Upper lobe of right lung (tissue), 1 donor: ENCODE results near the gene NUDT1. TPM values are rescaled to one million over a fixed set of nuclear protein-coding genes. Genes with fewer than 3 reads are reported as not detected.

Experiments
- ATAC-seq: fragments of 200-7000 bp; cut with Tn5 transposase; one replicate; pipeline ENCODE4 v1.9.1; 2020; ENCODE audit warnings: mild to moderate bottlenecking, moderate library complexity
- DNase-seq: peaks from one replicate; pipeline ENCODE4 v3.0.0-alpha.2; 2020
- H3K27ac ChIP-seq: fragments of 200-600 bp; one replicate; pipeline ENCODE4 v1.8.0; 2022
- H3K27me3 ChIP-seq: fragments of 200-600 bp; one replicate; pipeline ENCODE4 v1.8.0; 2022; ENCODE audit warnings: mild to moderate bottlenecking
- H3K36me3 ChIP-seq: fragments of 200-600 bp; one replicate; pipeline ENCODE4 v1.8.0; 2022
- H3K4me1 ChIP-seq: fragments of 200-600 bp; one replicate; pipeline ENCODE4 v1.8.0; 2022
- H3K4me3 ChIP-seq: fragments of 200-600 bp; one replicate; pipeline ENCODE4 v1.8.0; 2022; ENCODE audit warnings: mild to moderate bottlenecking
- H3K9me3 ChIP-seq: fragments of 200-600 bp; one replicate; pipeline ENCODE4 v1.8.0; 2022
- intact Hi-C: fragments of 100-400 bp; cut with DNase I; formaldehyde crosslinking; loops from one replicate; pipeline ENCODE4 v1.11.0; 2022
- long read RNA-seq: library from polyadenylated mRNA; unstranded; transcript quantifications from one replicate; pipeline ENCODE4 v2.0.0, GENCODE V29; 2021
- total RNA-seq: library from RNA; stranded (reverse); fragmentation: NEBNext Ultra II Directional; extraction: Animal tissue kit (Norgen Biotek cat#: 25700); gene quantifications from one replicate; pipeline ENCODE4 v1.2.1, GENCODE V29; 2021
- TF ChIP-seq, protein P1 (sequence below): fragments of 200-600 bp; IDR thresholded peaks from one replicate; pipeline ENCODE4 v1.8.0; 2022; ENCODE audit warnings: antibody characterized with exemption
- donor health status: DM: no; HTN: yes; CAD: no; lungs with severe emphysema.

The NUDT1 gene
- 13.2 TPM for total RNA-seq
- long read RNA-seq, partial matches to known transcripts: 0 of 8 reads
- long read RNA-seq, other reads (novel, unspliced or antisense): 0 of 8 reads

DNA sequence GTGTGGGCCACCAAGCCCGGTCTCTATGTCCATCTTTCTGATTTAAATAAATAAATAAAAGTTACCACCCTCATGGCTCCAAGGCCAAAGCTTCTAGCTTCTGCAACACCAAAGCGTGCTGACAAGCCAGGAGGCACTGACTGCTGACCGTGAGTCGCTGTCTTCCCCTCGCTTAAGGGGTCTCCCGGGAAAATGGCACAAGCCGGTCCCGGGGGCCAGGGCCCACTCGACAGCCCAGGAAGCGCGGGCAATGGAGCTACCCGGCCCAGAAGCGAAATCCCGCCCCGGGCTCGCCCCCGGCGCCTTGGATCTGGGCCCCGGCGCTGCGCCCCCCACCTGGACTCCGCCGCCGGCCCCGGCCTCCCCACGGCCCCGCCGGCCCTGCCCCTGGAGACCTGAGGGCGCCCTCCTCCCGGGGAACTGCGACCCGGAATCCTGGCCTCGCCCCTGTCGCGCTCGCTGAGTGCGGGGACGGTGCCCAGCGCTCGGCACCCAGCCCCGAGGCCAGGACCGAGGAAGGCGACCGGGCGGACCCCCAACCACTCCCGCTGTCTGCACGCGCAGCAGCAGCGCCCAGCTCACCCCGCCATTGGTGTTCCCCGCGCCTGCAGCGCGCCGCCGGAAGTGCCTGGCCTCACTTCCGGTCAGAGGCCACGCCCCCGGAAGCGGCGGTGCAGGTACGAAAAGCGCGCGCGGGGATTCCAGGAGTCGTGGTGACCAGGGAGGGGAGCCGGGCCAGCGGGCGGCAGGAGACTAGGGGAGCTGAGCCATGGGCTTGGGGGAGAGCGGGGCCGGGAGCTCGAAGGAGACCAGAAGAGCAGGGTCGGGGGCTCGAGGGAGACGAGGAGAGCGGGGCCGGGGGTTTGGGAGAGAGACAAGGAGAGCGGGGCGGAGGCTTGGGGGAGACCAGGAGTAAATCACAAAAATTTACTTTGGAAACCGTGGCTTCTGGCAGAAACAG, at the start of gene NUDT1, which contains the start of gene MRM2:
Gene NUDT1, plus strand, starts transcription at position 647 of the 961 bp plus-strand sequence. CDS start 2,349 bp downstream, outside the sequence.
Gene MRM2, minus strand, starts transcription at position 626 of the 961 bp plus-strand sequence. Its CDS starts 36 bp downstream, at position 590.
- H3K9me3 ChIP-seq: no peaks in the 10 kb centered on the region
- peaks cover 27% of the 10 kb centered on the region for H3K4me1 ChIP-seq
- H3K27ac ChIP-seq: peak within 1 kb of the TSS; percentile 84
- H3K27me3 ChIP-seq: no peaks in the 10 kb centered on the region
- intact Hi-C loops: loop anchor here (10.0 kb wide), 1 partner anchor 113 kb away; the partner anchor contains the start of gene EIF3B
- peak within 1 kb of the TSS; percentile 92 for H3K4me3 ChIP-seq
- peak; percentile 92 for DNase-seq
- peak; percentile 91 for ATAC-seq
- TF ChIP-seq, protein P1, sequence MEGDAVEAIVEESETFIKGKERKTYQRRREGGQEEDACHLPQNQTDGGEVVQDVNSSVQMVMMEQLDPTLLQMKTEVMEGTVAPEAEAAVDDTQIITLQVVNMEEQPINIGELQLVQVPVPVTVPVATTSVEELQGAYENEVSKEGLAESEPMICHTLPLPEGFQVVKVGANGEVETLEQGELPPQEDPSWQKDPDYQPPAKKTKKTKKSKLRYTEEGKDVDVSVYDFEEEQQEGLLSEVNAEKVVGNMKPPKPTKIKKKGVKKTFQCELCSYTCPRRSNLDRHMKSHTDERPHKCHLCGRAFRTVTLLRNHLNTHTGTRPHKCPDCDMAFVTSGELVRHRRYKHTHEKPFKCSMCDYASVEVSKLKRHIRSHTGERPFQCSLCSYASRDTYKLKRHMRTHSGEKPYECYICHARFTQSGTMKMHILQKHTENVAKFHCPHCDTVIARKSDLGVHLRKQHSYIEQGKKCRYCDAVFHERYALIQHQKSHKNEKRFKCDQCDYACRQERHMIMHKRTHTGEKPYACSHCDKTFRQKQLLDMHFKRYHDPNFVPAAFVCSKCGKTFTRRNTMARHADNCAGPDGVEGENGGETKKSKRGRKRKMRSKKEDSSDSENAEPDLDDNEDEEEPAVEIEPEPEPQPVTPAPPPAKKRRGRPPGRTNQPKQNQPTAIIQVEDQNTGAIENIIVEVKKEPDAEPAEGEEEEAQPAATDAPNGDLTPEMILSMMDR: no peak
- peaks cover 17% of the 10 kb centered on the region for H3K36me3 ChIP-seq

DNA sequence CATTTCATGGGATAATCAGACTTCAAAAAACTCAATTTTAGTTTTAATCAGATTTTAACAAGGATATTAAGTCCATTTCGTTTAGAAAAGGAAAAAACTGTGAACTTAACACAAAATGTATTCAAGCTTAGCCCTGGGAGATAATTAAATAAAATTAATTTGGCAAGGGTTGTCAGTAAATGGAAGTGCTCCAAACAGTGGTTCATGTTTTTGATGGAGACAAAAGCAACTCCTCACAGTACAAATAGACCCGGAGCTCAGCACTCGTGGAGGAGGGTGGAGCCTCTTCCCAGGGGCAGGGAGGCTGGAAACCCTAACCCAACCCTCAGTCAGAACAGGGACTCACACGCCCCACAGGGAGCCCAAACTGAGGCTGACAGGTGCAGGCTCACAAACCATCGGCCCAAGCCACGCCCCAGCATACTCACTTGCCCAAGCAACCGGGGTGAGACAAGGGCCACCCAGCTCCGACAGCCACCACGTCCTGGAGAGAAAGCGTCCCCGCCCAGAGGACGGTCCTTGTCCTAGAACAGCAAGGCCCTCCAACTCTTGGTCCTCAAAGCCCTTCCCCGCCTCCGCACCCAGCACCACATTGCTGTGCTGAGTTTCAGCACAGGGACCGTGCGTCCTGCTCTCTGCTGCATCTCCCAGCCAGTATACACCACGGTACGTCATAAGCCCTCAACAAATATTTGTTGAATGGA, 49.0 kb upstream of the NUDT1 start:
- intact Hi-C loops: no loop called here
- ATAC-seq (peak; percentile 75), DNase-seq (peak; percentile 80)
- H3K9me3 ChIP-seq: no peaks in the 10 kb centered on the region
- no peaks in the 10 kb centered on the region for H3K27me3 ChIP-seq
- H3K4me3 ChIP-seq: no peak overlapping the region
- no peak overlapping the region for H3K27ac ChIP-seq
- no peaks in the 10 kb centered on the region for H3K4me1 ChIP-seq
- no peaks in the 10 kb centered on the region for H3K36me3 ChIP-seq
- TF ChIP-seq, protein P1: no peak

DNA sequence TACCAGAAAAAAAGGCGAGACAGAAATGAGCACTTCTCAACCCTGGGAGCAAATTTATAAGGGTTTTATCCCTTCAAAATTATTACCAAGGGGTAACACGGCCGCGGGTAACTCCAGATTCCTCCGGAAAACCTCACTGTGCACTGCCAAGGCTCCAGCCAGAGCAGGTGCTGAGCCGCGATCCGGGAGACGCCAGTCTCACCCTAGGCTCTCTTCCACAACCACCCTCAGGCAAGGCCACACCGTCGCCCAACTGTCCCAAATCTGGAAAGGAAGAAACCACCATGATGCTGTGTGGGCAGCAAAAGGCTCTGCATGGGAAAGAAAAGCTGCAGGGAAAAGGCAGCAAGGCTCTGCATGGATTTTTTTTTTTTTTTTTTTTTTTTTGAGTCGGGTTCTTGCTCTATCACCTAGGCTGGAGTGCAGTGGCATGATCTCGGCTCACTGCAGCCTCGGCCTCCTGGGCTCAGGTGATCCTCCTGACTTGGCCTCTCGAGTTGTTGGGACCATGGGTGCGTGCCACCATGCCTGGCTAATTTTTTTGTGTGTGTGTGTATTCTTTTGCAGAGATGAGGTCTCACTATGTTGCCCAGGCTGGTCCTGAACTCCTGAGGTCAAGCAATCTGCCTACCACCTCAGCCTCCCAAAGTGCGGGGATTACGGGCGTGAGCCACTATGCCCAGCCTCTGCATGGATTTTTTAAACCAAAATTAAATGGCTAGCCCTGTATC, 48.3 kb upstream of the NUDT1 start:
- TF ChIP-seq, protein P1: no peak
- no peak overlapping the region for H3K27ac ChIP-seq
- no peak for ATAC-seq
- H3K36me3 ChIP-seq: no peaks in the 10 kb centered on the region
- H3K4me3 ChIP-seq: no peak overlapping the region
- H3K27me3 ChIP-seq: no peaks in the 10 kb centered on the region
- no peaks in the 10 kb centered on the region for H3K9me3 ChIP-seq
- DNase-seq: peak; percentile 16
- no peaks in the 10 kb centered on the region for H3K4me1 ChIP-seq
- intact Hi-C loops: no loop called here

DNA sequence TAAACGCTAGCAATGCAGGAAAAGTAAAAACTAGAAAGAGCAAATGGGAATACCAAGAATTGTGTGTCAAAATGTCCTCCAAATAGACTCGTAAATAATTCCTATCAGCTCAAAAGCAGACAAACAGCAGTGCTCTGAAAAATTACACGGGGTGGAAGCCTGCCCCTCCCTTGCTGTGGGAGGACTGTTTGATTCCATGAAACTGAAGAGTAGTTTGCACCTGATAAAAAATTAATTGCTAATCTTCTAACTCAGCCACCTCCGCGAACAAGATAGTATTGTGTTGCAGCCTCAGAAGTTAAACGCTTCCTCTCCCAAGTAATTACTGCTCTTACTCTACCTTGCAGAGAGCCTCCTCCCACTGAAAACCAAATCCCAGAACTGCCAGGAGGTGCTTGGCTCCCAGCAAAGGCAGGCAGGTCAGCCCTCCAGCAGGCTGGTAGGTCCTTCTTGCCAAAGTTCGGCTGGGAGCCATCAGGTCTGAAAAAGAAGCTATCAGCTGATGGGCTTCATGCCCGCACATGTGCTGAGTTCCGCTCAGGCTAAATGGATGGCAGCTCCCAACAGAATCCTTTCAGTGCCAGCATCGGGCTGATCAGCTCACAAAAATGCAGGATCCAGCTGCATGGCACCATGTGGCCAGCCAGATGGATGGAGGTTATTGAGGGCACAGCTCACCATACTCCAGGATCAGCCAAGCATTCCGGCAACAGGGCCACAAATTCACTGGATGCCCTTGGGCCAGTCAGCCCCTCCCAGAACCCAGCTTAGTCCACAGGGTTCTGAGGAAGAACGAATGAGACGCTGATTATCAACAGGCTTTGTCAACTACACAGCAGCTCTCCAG, 46.4 kb upstream of the NUDT1 start:
- Histone ChIP-seq H3K9me3 (no peaks in the 10 kb centered on the region), H3K27ac (no peak overlapping the region), H3K4me1 (no peaks in the 10 kb centered on the region), H3K36me3 (peaks cover 11% of the 10 kb centered on the region), H3K27me3 (no peaks in the 10 kb centered on the region), H3K4me3 (no peak overlapping the region)
- intact Hi-C loops: no loop called here
- TF ChIP-seq, protein P1: no peak
- ATAC-seq (no peak), DNase-seq (peak; percentile 45)
